ENCODE results near the gene SPATA33. TPM values are rescaled to one million over a fixed set of nuclear protein-coding genes. Genes with fewer than 3 reads are reported as not detected.
"Not testable (repeated sequence)": the region's sequence is repeated elsewhere in the genome, so short reads cannot be mapped to it uniquely, and the experiment has no call there.

SPATA33 gene
- total RNA-seq, 1 donor from 2014 or later, result 8.5 TPM

DNA sequence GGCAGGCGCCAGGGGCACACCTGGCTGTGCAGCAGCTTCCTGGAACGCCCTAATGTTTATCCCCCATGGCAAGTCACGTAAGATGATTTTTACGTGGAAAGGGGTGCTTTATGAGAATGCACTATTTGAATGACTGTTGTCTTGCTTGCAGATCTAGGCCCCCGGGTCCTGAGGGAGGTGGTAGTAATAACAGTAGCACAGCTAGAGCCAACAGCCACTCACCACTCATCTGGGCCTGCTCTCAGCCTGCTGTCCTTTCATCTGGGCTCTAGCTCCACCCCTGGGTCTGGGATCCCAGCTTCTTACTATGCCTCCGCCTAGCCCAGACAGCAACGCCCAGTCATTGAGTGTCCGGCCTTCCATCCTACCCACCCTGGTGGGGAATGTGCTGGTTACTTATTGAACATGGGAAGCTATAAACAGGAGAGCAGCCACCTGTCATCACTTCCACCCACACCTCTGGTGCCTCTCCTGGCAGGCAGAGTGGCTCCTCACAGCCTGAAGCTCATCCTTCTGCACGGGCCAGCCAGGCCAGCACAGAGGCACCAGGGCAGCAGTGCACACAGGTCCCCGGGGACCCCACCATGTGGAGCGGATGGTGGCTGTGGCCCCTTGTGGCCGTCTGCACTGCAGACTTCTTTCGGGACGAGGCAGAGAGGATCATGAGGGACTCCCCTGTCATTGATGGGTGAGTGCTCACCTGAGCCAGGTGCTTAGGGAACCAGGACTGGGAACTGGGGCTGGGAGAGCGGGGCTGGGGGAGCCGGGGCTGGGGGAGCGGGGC lies 27.6 kb upstream of the SPATA33 start:
- ChIA-PET POLR2A (no interaction called here), CTCF (no interaction called here)
- intact Hi-C loops (cut with micrococcal nuclease), result no loop called here
- Mint-ChIP-seq H3K27ac (no peak overlapping the region), H3K9me3 (no peaks in the 10 kb centered on the region), H3K36me3 (ENCODE audit: low read depth) (no peaks in the 10 kb centered on the region), H3K27me3 (no peaks in the 10 kb centered on the region), H3K4me1 (no peaks in the 10 kb centered on the region), H3K4me3 (no peak overlapping the region)
- DNase-seq, result no peak
- TF ChIP-seq, protein P1, sequence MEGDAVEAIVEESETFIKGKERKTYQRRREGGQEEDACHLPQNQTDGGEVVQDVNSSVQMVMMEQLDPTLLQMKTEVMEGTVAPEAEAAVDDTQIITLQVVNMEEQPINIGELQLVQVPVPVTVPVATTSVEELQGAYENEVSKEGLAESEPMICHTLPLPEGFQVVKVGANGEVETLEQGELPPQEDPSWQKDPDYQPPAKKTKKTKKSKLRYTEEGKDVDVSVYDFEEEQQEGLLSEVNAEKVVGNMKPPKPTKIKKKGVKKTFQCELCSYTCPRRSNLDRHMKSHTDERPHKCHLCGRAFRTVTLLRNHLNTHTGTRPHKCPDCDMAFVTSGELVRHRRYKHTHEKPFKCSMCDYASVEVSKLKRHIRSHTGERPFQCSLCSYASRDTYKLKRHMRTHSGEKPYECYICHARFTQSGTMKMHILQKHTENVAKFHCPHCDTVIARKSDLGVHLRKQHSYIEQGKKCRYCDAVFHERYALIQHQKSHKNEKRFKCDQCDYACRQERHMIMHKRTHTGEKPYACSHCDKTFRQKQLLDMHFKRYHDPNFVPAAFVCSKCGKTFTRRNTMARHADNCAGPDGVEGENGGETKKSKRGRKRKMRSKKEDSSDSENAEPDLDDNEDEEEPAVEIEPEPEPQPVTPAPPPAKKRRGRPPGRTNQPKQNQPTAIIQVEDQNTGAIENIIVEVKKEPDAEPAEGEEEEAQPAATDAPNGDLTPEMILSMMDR (IDR thresholded peaks at IDR 0.05), result no peak
- peak; percentile 7 for ATAC-seq (ENCODE audit: low read depth)

DNA sequence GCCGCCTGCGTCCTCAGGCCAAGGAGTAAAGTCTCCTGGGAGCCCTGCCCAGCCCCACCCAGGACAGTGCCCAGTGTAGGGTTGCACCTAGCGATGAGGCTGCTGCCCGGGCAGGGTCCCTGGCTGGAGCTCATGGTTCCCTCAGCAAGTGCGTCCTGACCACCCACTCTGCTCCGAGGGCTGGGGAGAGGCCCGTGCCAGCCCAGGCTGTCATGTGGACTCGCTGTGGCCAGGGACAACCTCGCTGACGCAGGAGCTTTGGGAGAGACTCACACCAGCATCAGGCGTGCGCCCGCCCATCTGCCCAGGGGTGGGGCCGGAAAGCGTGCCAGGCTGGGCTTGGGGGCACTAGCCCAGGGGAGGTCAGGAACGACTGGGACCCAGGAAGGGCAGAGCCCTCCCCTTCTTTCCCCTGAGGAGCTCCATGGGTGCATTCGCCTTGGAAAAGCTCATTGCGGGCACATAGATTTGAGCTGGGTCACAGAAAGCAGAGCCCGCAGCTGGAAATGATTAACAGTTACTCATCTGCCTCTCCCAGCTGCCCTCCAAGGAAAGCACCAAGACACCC lies 24.5 kb upstream of the SPATA33 start:
- POLR2A ChIA-PET, result no interaction called here
- Mint-ChIP-seq H3K27me3 (no peaks in the 10 kb centered on the region), H3K36me3 (ENCODE audit: low read depth) (no peaks in the 10 kb centered on the region), H3K27ac (no peak overlapping the region), H3K4me1 (no peaks in the 10 kb centered on the region), H3K9me3 (no peaks in the 10 kb centered on the region), H3K4me3 (no peak overlapping the region)
- ATAC-seq (ENCODE audit: low read depth) (no peak), DNase-seq (no peak)
- CTCF ChIA-PET, result no interaction called here
- intact Hi-C loops (cut with micrococcal nuclease), result no loop called here
- TF ChIP-seq, protein P1 (IDR thresholded peaks at IDR 0.05), result no peak

DNA sequence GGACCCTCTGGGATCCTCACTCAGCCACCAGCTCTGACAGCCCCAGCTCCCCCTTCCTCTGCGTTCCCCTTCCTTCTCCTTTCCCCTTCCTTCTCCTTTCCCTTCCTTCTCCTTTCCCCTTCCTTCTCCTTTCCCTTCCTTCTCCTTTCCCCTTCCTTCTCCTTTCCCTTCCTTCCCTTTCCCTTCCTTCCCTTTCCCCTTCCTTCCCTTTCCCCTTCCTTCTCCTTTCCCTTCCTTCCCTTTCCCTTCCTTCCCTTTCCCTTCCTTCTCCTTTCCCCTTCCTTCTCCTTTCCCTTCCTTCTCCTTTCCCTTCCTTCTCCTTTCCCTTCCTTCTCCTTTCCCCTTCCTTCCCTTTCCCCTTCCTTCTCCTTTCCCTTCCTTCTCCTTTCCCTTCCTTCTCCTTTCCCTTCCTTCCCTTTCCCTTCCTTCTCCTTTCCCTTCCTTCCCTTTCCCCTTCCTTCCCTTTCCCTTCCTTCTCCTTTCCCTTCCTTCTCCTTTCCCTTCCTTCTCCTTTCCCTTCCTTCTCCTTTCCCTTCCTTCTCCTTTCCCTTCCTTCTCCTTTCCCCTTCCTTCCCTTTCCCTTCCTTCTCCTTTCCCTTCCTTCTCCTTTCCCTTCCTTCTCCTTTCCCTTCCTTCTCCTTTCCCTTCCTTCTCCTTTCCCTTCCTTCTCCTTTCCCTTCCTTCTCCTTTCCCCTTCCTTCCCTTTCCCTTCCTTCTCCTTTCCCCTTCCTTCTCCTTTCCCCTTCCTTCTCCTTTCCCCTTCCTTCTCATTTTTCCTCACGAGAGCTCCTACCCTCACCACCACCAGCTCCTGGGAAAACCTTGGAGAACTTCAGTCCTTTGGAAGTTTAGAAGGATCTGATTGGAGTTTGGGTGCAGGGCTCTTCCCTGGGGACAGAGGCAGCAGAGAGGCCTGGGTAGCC lies 22.9 kb upstream of the SPATA33 start:
- CTCF ChIA-PET; DNase-seq; H3K4me1 Mint-ChIP-seq; intact Hi-C loops (cut with micrococcal nuclease); H3K27me3 Mint-ChIP-seq; H3K27ac Mint-ChIP-seq; H3K9me3 Mint-ChIP-seq; ATAC-seq (ENCODE audit: low read depth); H3K36me3 Mint-ChIP-seq (ENCODE audit: low read depth); POLR2A ChIA-PET; H3K4me3 Mint-ChIP-seq: not testable (repeated sequence)

- DNase-seq, result no peak
- Mint-ChIP-seq H3K27ac (no peak overlapping the region), H3K27me3 (no peaks in the 10 kb centered on the region), H3K4me1 (peaks cover 8% of the 10 kb centered on the region), H3K36me3 (ENCODE audit: low read depth) (no peaks in the 10 kb centered on the region), H3K9me3 (no peaks in the 10 kb centered on the region), H3K4me3 (no peak overlapping the region)
- ATAC-seq (ENCODE audit: low read depth), result no peak
- CTCF ChIA-PET, result no interaction called here
- POLR2A ChIA-PET, result no interaction called here
- TF ChIP-seq, protein P1 (IDR thresholded peaks at IDR 0.05), result no peak
- intact Hi-C loops (cut with micrococcal nuclease), result no loop called here
Observed at GRCh38 chr16:89636663-89637062, 21.0 kb upstream of the SPATA33 start.

GRCh38 chr16:89637379-89637778 lies 20.3 kb upstream of the SPATA33 start:
- no peak for ATAC-seq (ENCODE audit: low read depth)
- DNase-seq, result no peak
- POLR2A ChIA-PET, result no interaction called here
- no peak overlapping the region for H3K27ac Mint-ChIP-seq
- TF ChIP-seq, protein P1 (IDR thresholded peaks at IDR 0.05), result no peak
- intact Hi-C loops (cut with micrococcal nuclease), result no loop called here
- H3K36me3 Mint-ChIP-seq (ENCODE audit: low read depth), result no peaks in the 10 kb centered on the region
- CTCF ChIA-PET, result no interaction called here
- H3K4me3 Mint-ChIP-seq, result no peak overlapping the region
- H3K9me3 Mint-ChIP-seq, result no peaks in the 10 kb centered on the region
- peaks cover 8% of the 10 kb centered on the region for H3K4me1 Mint-ChIP-seq
- no peaks in the 10 kb centered on the region for H3K27me3 Mint-ChIP-seq

Data from activated B cell treated with CpG ODN at 0.5 μM for 24 hours (primary cell).